Liver (tissue), 6 donors: ENCODE data around the gene HBA1. TPM values are rescaled to one million over a fixed set of nuclear protein-coding genes. Genes with fewer than 3 reads are reported as not detected.

Experiments
- CTCF ChIP-seq: fragments of 150-350 bp; IDR thresholded peaks from 2 replicates; pipeline ENCODE4 v1.5.1; 2017; ENCODE audit warnings: improper control_type of control experiment, low read depth, low read length; ENCODE audit not compliant: missing input control
- HNF4G ChIP-seq: IDR thresholded peaks from 2 replicates; pipeline ENCODE4 v1.6.1; 2016; ENCODE audit warnings: antibody characterized with exemption
- RXRA ChIP-seq, 2 donors: IDR thresholded peaks; 2 replicates each; pipeline ENCODE4 v1.6.1; 2017 to 2018; ENCODE audit warnings: antibody characterized with exemption in 2 of 2, mild to moderate bottlenecking in 1 of 2
- polyA plus RNA-seq, 2 donors: library from polyadenylated mRNA; stranded (reverse) in 1 of 2; unstranded in 1 of 2; fragments of 200-250 nt in 1 of 2; fragments of >200 nt in 1 of 2; fragmentation: Nextera tagmentation in 1 of 2; extraction: Ambion mirVana in 1 of 2; gene quantifications; one replicate each; pipeline versions ENCODE4 v1.2.1 to v1.2.3, GENCODE V29; 2013 to 2015
- small RNA-seq: library from RNA; depleted of rRNA; stranded (forward); fragments of <200 nt; gene quantifications from one replicate; pipeline ENCODE3, GENCODE V24; 2014
- total RNA-seq, 2 donors: library from RNA; depleted of rRNA; stranded (reverse); fragments of >200 nt; gene quantifications; one replicate each; pipeline ENCODE4 v1.2.3, GENCODE V29; 2014
- TF ChIP-seq, protein P1 (sequence below): IDR thresholded peaks from 2 replicates; pipeline ENCODE4 v1.6.1; 2016; ENCODE audit warnings: antibody characterized with exemption
- donor health status: healthy.
- donor health status: healthy.
- donor health status: healthy.

Gene HBA1
- total and polyA plus RNA-seq, 4 donors = 3.5 to 19,034 (median 30.1) TPM

GRCh38 chr16:220021-220420, 43.5 kb downstream of the HBA1 start (continued):
- TF ChIP-seq CTCF (no peak), HNF4G (no peak), RXRA (IDR thresholded peaks at IDR 0.05) (no peak)
- TF ChIP-seq, protein P1, sequence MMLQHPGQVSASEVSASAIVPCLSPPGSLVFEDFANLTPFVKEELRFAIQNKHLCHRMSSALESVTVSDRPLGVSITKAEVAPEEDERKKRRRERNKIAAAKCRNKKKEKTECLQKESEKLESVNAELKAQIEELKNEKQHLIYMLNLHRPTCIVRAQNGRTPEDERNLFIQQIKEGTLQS = no peak

Small RNA genes within 50 kb of the gene (small RNA-seq; reads per million reads assigned to genes)
- not detected for gene RF00019

Other genes with a start within 250 kb of the HBA1 start
- 1 to 10 TPM; 2.8 to 8.3 TPM for gene POLR3K, start 123.1 kb upstream of the HBA1 start, total RNA-seq
- 1 to 10 TPM; 6.5 to 9.8 TPM for gene POLR3K, start 123.1 kb upstream of the HBA1 start, polyA plus RNA-seq
- 10 to 100 TPM; 15.1 to 17.3 TPM for gene SNRNP25, start 122.9 kb upstream of the HBA1 start, total RNA-seq
- gene SNRNP25, start 122.9 kb upstream of the HBA1 start, polyA plus RNA-seq = 10 to 100 TPM; 18.1 to 22.2 TPM
- gene RHBDF1, start 104.0 kb upstream of the HBA1 start, total RNA-seq = 1 to 10 TPM; 2.1 to 6.2 TPM
- gene RHBDF1, start 104.0 kb upstream of the HBA1 start, polyA plus RNA-seq = 1 to 10 TPM; 1.8 to 4.9 TPM
- gene MPG, start 98.5 kb upstream of the HBA1 start, total RNA-seq = 10 to 100 TPM; 25.4 to 84.1 TPM
- gene MPG, start 98.5 kb upstream of the HBA1 start, polyA plus RNA-seq = 10 to 100 TPM; 33.8 to 41.3 TPM
- 10 to 100 TPM in 1 of 2 donors, 1 to 10 TPM in 1; 9.7 to 35.9 TPM for gene NPRL3, start 38.0 kb upstream of the HBA1 start, total RNA-seq
- 10 to 100 TPM in 1 of 2 donors, 1 to 10 TPM in 1; 5.3 to 10.3 TPM for gene NPRL3, start 38.0 kb upstream of the HBA1 start, polyA plus RNA-seq
- gene HBZ, start 24.0 kb upstream of the HBA1 start, total RNA-seq = 10 to 100 TPM in 1 of 2 donors, not detected in 1; 55.8 TPM
- gene HBZ, start 24.0 kb upstream of the HBA1 start, polyA plus RNA-seq = not detected
- gene HBM, start 10.7 kb upstream of the HBA1 start, total RNA-seq = 1,000 to 10,000 TPM in 1 of 2 donors, not detected in 1; 2,893 TPM
- under 1 TPM in 1 of 2 donors, not detected in 1; 0.28 TPM for gene HBM, start 10.7 kb upstream of the HBA1 start, polyA plus RNA-seq
- gene HBA2, start 3.8 kb upstream of the HBA1 start, total RNA-seq = over 10,000 TPM in 1 of 2 donors, 1 to 10 TPM in 1; 2.8 to 36,951 TPM
- 10 to 100 TPM; 15.5 to 76.5 TPM for gene HBA2, start 3.8 kb upstream of the HBA1 start, polyA plus RNA-seq
- 10 to 100 TPM in 1 of 2 donors, not detected in 1; 50.9 TPM for gene HBQ1, start 3.8 kb downstream of the HBA1 start, total RNA-seq
- not detected for gene HBQ1, start 3.8 kb downstream of the HBA1 start, polyA plus RNA-seq
- gene LUC7L, start 52.8 kb downstream of the HBA1 start, total RNA-seq = 10 to 100 TPM; 19.5 to 34.3 TPM
- gene LUC7L, start 52.8 kb downstream of the HBA1 start, polyA plus RNA-seq = 10 to 100 TPM; 11.5 to 19.8 TPM
- gene FAM234A, start 58.1 kb downstream of the HBA1 start, total RNA-seq = 10 to 100 TPM; 26.6 to 29.0 TPM
- gene FAM234A, start 58.1 kb downstream of the HBA1 start, polyA plus RNA-seq = 10 to 100 TPM; 24.1 to 39.7 TPM
- gene RGS11, start 99.3 kb downstream of the HBA1 start, total RNA-seq = 1 to 10 TPM in 1 of 2 donors, not detected in 1; 1.6 TPM
- gene RGS11, start 99.3 kb downstream of the HBA1 start, polyA plus RNA-seq = under 1 TPM; 0.51 to 0.77 TPM
- gene ARHGDIG, start 103.9 kb downstream of the HBA1 start, total RNA-seq = under 1 TPM in 1 of 2 donors, not detected in 1; 0.08 TPM
- not detected for gene ARHGDIG, start 103.9 kb downstream of the HBA1 start, polyA plus RNA-seq
- under 1 TPM in 1 of 2 donors, not detected in 1; 0.09 TPM for gene PDIA2, start 106.5 kb downstream of the HBA1 start, total RNA-seq
- under 1 TPM in 1 of 2 donors, not detected in 1; 0.03 TPM for gene PDIA2, start 106.5 kb downstream of the HBA1 start, polyA plus RNA-seq
- 10 to 100 TPM in 1 of 2 donors, 1 to 10 TPM in 1; 9.4 to 10.3 TPM for gene AXIN1, start 176.0 kb downstream of the HBA1 start, total RNA-seq
- 1 to 10 TPM; 2.0 to 6.5 TPM for gene AXIN1, start 176.0 kb downstream of the HBA1 start, polyA plus RNA-seq
- 10 to 100 TPM; 28.3 to 41.5 TPM for gene MRPL28, start 193.9 kb downstream of the HBA1 start, total RNA-seq
- 10 to 100 TPM; 58.6 to 63.4 TPM for gene MRPL28, start 193.9 kb downstream of the HBA1 start, polyA plus RNA-seq
- 10 to 100 TPM; 34.4 to 41.7 TPM for gene PGAP6, start 205.3 kb downstream of the HBA1 start, total RNA-seq
- 10 to 100 TPM; 18.9 to 50.5 TPM for gene PGAP6, start 205.3 kb downstream of the HBA1 start, polyA plus RNA-seq
- 10 to 100 TPM; 39.2 to 91.4 TPM for gene NME4, start 220.5 kb downstream of the HBA1 start, total RNA-seq
- 100 to 1,000 TPM in 1 of 2 donors, 10 to 100 TPM in 1; 76.4 to 118 TPM for gene NME4, start 220.5 kb downstream of the HBA1 start, polyA plus RNA-seq
- 100 to 1,000 TPM in 1 of 2 donors, 10 to 100 TPM in 1; 42.2 to 119 TPM for gene DECR2, start 225.2 kb downstream of the HBA1 start, total RNA-seq
- gene DECR2, start 225.2 kb downstream of the HBA1 start, polyA plus RNA-seq = 100 to 1,000 TPM; 133 to 210 TPM
- gene RAB11FIP3, start 249.0 kb downstream of the HBA1 start, total RNA-seq = 10 to 100 TPM in 1 of 2 donors, 1 to 10 TPM in 1; 8.8 to 29.4 TPM
- 10 to 100 TPM in 1 of 2 donors, 1 to 10 TPM in 1; 3.5 to 22.6 TPM for gene RAB11FIP3, start 249.0 kb downstream of the HBA1 start, polyA plus RNA-seq